KMS-11 (cell line): Measurements from ENCODE around the gene GHRH.

ENCODE experiments used
- H2AFZ ChIP-seq: fragments of 200-600 bp; sonication (generic); 2 replicates; pipeline ENCODE4 v1.6.1; 2016; ENCODE audit warnings: antibody characterized with exemption, mixed run types, low read depth
- H3K27ac ChIP-seq: fragments of 200-600 bp; sonication (generic); 2 replicates; pipeline ENCODE4 v1.6.1; 2016; ENCODE audit warnings: mild to moderate bottlenecking, mixed run types
- H3K27me3 ChIP-seq: fragments of 200-600 bp; sonication (generic); 2 replicates; pipeline ENCODE4 v1.6.1; 2017; ENCODE audit warnings: mild to moderate bottlenecking, low read depth, mixed run types, moderate library complexity; ENCODE audit not compliant: insufficient read depth
- H3K36me3 ChIP-seq: fragments of 200-600 bp; sonication (generic); 2 replicates; pipeline ENCODE4 v1.6.1; 2017; ENCODE audit warnings: mild to moderate bottlenecking, mixed run types; ENCODE audit not compliant: insufficient read depth
- H3K4me1 ChIP-seq: fragments of 200-600 bp; sonication (generic); 2 replicates; pipeline ENCODE4 v1.6.1; 2016; ENCODE audit warnings: mild to moderate bottlenecking, low read depth, mixed run types; ENCODE audit not compliant: poor library complexity, severe bottlenecking
- H3K4me2 ChIP-seq: fragments of 200-600 bp; sonication (generic); 2 replicates; pipeline ENCODE4 v1.7.0; 2016; ENCODE audit warnings: mild to moderate bottlenecking, mixed run types
- H3K4me3 ChIP-seq: fragments of 200-600 bp; sonication (generic); IDR thresholded peaks from 2 replicates; pipeline ENCODE4 v1.6.1; 2017; ENCODE audit warnings: low read depth, low read length, mixed read lengths; ENCODE audit not compliant: insufficient read depth
- H3K79me2 ChIP-seq: fragments of 200-600 bp; sonication (generic); 2 replicates; pipeline ENCODE4 v1.6.1; 2016; ENCODE audit warnings: low read depth, mixed run types; ENCODE audit not compliant: insufficient read depth
- H3K9ac ChIP-seq: fragments of 200-600 bp; sonication (generic); 2 replicates; pipeline ENCODE4 v1.6.1; 2016; ENCODE audit warnings: mild to moderate bottlenecking, mixed run types
- H4K20me1 ChIP-seq: fragments of 200-600 bp; sonication (generic); 2 replicates; pipeline ENCODE4 v1.6.1; 2016; ENCODE audit warnings: mild to moderate bottlenecking, mixed run types; ENCODE audit not compliant: insufficient read depth
- CTCF ChIP-seq: fragments of 200-600 bp; sonication (generic); conservative IDR thresholded peaks from 2 replicates; pipeline ENCODE4 v1.6.1; 2017; ENCODE audit warnings: low read depth, mild to moderate bottlenecking, antibody characterized with exemption, low read length, moderate library complexity, mixed read lengths

Gene GHRH

GRCh38 chr20:37237656-37238055, 24.0 kb downstream of the GHRH start:
- Histone ChIP-seq H3K4me3 (no peak overlapping the region), H3K79me2 (no peaks in the 10 kb centered on the region), H3K36me3 (peaks cover 31% of the 10 kb centered on the region; the same call in 1 of the 2 replicates), H4K20me1 (no peaks in the 10 kb centered on the region), H2AFZ (no peak overlapping the region), H3K9ac (no peak overlapping the region), H3K4me1 (no peaks in the 10 kb centered on the region), H3K27ac (no peak overlapping the region), H3K4me2 (no peak overlapping the region), H3K27me3 (no peaks in the 10 kb centered on the region)
- TF ChIP-seq CTCF = no peak

- no peaks in the 10 kb centered on the region for H3K27me3 ChIP-seq
- H3K4me3 ChIP-seq = no peak overlapping the region
- no peak overlapping the region for H3K4me2 ChIP-seq
- H3K79me2 ChIP-seq = no peaks in the 10 kb centered on the region
- no peak for TF ChIP-seq CTCF
- no peak overlapping the region for H3K27ac ChIP-seq
- no peak overlapping the region for H3K9ac ChIP-seq
- H4K20me1 ChIP-seq = no peaks in the 10 kb centered on the region
- H2AFZ ChIP-seq = no peak overlapping the region
- no peaks in the 10 kb centered on the region for H3K4me1 ChIP-seq
- peaks cover 34% of the 10 kb centered on the region; the same call in 1 of the 2 replicates for H3K36me3 ChIP-seq
Observed at GRCh38 chr20:37236462-37236861, 25.2 kb downstream of the GHRH start.

- H2AFZ ChIP-seq = no peak overlapping the region
- H3K4me1 ChIP-seq = no peaks in the 10 kb centered on the region
- H3K4me3 ChIP-seq = no peak overlapping the region
- no peak overlapping the region for H3K27ac ChIP-seq
- TF ChIP-seq CTCF = no peak
- no peak overlapping the region for H3K9ac ChIP-seq
- no peaks in the 10 kb centered on the region for H3K27me3 ChIP-seq
- no peaks in the 10 kb centered on the region for H3K79me2 ChIP-seq
- no peaks in the 10 kb centered on the region for H4K20me1 ChIP-seq
- H3K4me2 ChIP-seq = no peak overlapping the region
- peaks cover 23% of the 10 kb centered on the region; the same call in 1 of the 2 replicates for H3K36me3 ChIP-seq
Observed at GRCh38 chr20:37235065-37235464, 26.5 kb downstream of the GHRH start.

GRCh38 chr20:37234254-37234581, 27.4 kb downstream of the GHRH start:
- Histone ChIP-seq H3K4me1 (no peaks in the 10 kb centered on the region), H3K27me3 (no peaks in the 10 kb centered on the region)
- TF ChIP-seq CTCF = no peak

More at GRCh38 chr20:37234254-37234581, 27.4 kb downstream of the GHRH start:
- H3K27ac ChIP-seq = no peak overlapping the region
- H3K4me2 ChIP-seq = no peak overlapping the region
- no peak overlapping the region for H3K9ac ChIP-seq
- no peak overlapping the region for H3K4me3 ChIP-seq
- H3K36me3 ChIP-seq = peaks cover 22% of the 10 kb centered on the region; the same call in 1 of the 2 replicates
- no peak overlapping the region for H2AFZ ChIP-seq
- H3K79me2 ChIP-seq = no peaks in the 10 kb centered on the region
- H4K20me1 ChIP-seq = no peaks in the 10 kb centered on the region
